Mesenchymal stem cell (in vitro differentiated cells and primary cell): Measurements from ENCODE around the gene ARFGAP2.

Experiments used
- DNase-seq: peaks from one replicate; pipeline ENCODE4 v3.0.0-alpha.2; 2013
- H2AFZ ChIP-seq: one replicate; pipeline ENCODE4 v1.6.1; 2013; ENCODE audit warnings: low read depth, mild to moderate bottlenecking, control low read depth, inconsistent platforms, low read length, moderate library complexity
- H2AK5ac ChIP-seq: 2 replicates; pipeline ENCODE4 v1.6.1; 2013; ENCODE audit warnings: low read length, moderate library complexity, mild to moderate bottlenecking, inconsistent platforms; ENCODE audit not compliant: severe bottlenecking
- H2BK120ac ChIP-seq: one replicate; pipeline ENCODE4 v1.6.1; 2013; ENCODE audit warnings: low read depth, mild to moderate bottlenecking, inconsistent platforms, low read length, moderate library complexity
- H2BK12ac ChIP-seq, 2 experiments: one replicate each; pipeline ENCODE4 v1.6.1; 2013; ENCODE audit warnings: inconsistent platforms in 2 of 2, low read length in 2 of 2, mild to moderate bottlenecking in 2 of 2, moderate library complexity in 2 of 2, control low read depth in 1 of 2
- H2BK15ac ChIP-seq: one replicate; pipeline ENCODE4 v1.6.1; 2013; ENCODE audit warnings: mild to moderate bottlenecking, low read depth, inconsistent platforms; ENCODE audit not compliant: poor library complexity, severe bottlenecking
- H2BK5ac ChIP-seq: 2 replicates; pipeline ENCODE4 v1.6.1; 2013; ENCODE audit warnings: low read depth, mild to moderate bottlenecking, low read length, control low read depth, inconsistent platforms; ENCODE audit not compliant: poor library complexity, severe bottlenecking
- H3K14ac ChIP-seq, 2 experiments: one replicate each; pipeline ENCODE4 v1.6.1; 2013; ENCODE audit warnings: inconsistent platforms in 2 of 2, low read length in 2 of 2, control low read depth in 1 of 2, mild to moderate bottlenecking in 1 of 2, moderate library complexity in 1 of 2
- H3K18ac ChIP-seq, 2 experiments: one replicate each; pipeline ENCODE4 v1.6.1; 2013; ENCODE audit warnings: inconsistent platforms in 2 of 2, low read length in 2 of 2, control low read depth in 1 of 2, low read depth in 1 of 2, mild to moderate bottlenecking in 1 of 2
- H3K23ac ChIP-seq, 2 experiments: one replicate each; pipeline ENCODE4 v1.6.1; 2013; ENCODE audit warnings: inconsistent platforms in 2 of 2, low read length in 2 of 2, mild to moderate bottlenecking in 2 of 2, moderate library complexity in 2 of 2, control low read depth in 1 of 2
- H3K27ac ChIP-seq: 2 replicates; pipeline ENCODE4 v1.5.1; 2013; ENCODE audit warnings: mild to moderate bottlenecking, moderate library complexity, low read length, control low read depth, inconsistent platforms; ENCODE audit not compliant: poor library complexity, severe bottlenecking
- H3K27me3 ChIP-seq, 2 experiments: 2 replicates each; pipeline versions ENCODE4 v1.6.1 to v1.7.0; 2013; ENCODE audit warnings: low read length in 2 of 2, mild to moderate bottlenecking in 2 of 2, moderate library complexity in 2 of 2, control low read depth in 1 of 2, inconsistent platforms in 1 of 2; ENCODE audit not compliant: control insufficient read depth in 1 of 2, insufficient read depth in 1 of 2
- H3K36me3 ChIP-seq, 2 experiments: 2 replicates each; pipeline versions ENCODE4 v1.6.1 to v1.7.0; 2013; ENCODE audit warnings: low read length in 2 of 2, control low read depth in 1 of 2, inconsistent platforms in 1 of 2, low read depth in 1 of 2, mild to moderate bottlenecking in 1 of 2; ENCODE audit not compliant: insufficient read depth in 2 of 2, control insufficient read depth in 1 of 2
- H3K4ac ChIP-seq, 2 experiments: one replicate each; pipeline ENCODE4 v1.6.1; 2013; ENCODE audit warnings: inconsistent platforms in 2 of 2, low read length in 2 of 2, mild to moderate bottlenecking in 2 of 2, moderate library complexity in 2 of 2, control low read depth in 1 of 2, low read depth in 1 of 2
- H3K4me1 ChIP-seq: 2 replicates; pipeline ENCODE4 v1.6.1; 2013; ENCODE audit warnings: low read depth, low read length, control low read depth; ENCODE audit not compliant: control insufficient read depth, insufficient read depth
- H3K4me2 ChIP-seq: 2 replicates; pipeline ENCODE4 v1.6.1; 2013; ENCODE audit warnings: low read length, mild to moderate bottlenecking, inconsistent platforms; ENCODE audit not compliant: poor library complexity, severe bottlenecking
- H3K4me3 ChIP-seq, 2 experiments: 2 replicates each; pipeline versions ENCODE4 v1.5.1 to v1.7.0; 2013; ENCODE audit warnings: low read length in 2 of 2, mild to moderate bottlenecking in 2 of 2, control low read depth in 1 of 2, low read depth in 1 of 2; ENCODE audit not compliant: insufficient read depth in 1 of 2
- H3K79me1 ChIP-seq: replicated peaks from 2 replicates; pipeline ENCODE4 v1.6.1; 2013; ENCODE audit warnings: mild to moderate bottlenecking, control low read depth, low read length, inconsistent platforms; ENCODE audit not compliant: poor library complexity, severe bottlenecking
- H3K9ac ChIP-seq: 2 replicates; pipeline ENCODE4 v1.7.0; 2013; ENCODE audit warnings: mild to moderate bottlenecking, low read length, moderate library complexity
- H3K9me3 ChIP-seq: 2 replicates; pipeline ENCODE4 v1.7.0; 2013; ENCODE audit warnings: mild to moderate bottlenecking, low read length; ENCODE audit not compliant: control insufficient read depth
- H4K8ac ChIP-seq: one replicate; pipeline ENCODE4 v1.6.1; 2013; ENCODE audit warnings: inconsistent platforms, mild to moderate bottlenecking, low read length, moderate library complexity
- H4K91ac ChIP-seq: one replicate; pipeline ENCODE4 v1.6.1; 2013; ENCODE audit warnings: mild to moderate bottlenecking, low read length, inconsistent platforms
- WGBS: methylation state at CpG from one replicate; pipeline ENCODE4 v1.1.7; 2013; ENCODE audit warnings: mixed read lengths; 5-methylcytosine and 5-hydroxymethylcytosine counted together

ARFGAP2 gene

GRCh38 chr11:47220401-47220821 lies 43.7 kb upstream of the ARFGAP2 start:
- Histone ChIP-seq H3K27me3 (no peaks in the 10 kb centered on the region), H3K18ac (no peak overlapping the region), H3K4ac (no peak overlapping the region), H3K14ac (peak overlapping the region in 1 of 2 experiments; percentile 20), H3K4me1 (peaks cover 21% of the 10 kb centered on the region), H2BK5ac (no peak overlapping the region), H4K8ac (no peak overlapping the region), H3K79me1 (peaks cover 8% of the 10 kb centered on the region), H2BK12ac (no peak overlapping the region), H2AK5ac (peak overlapping the region; percentile 91), H3K9me3 (no peaks in the 10 kb centered on the region), H4K91ac (no peak overlapping the region), H3K23ac (no peak overlapping the region), H3K27ac (peak overlapping the region; percentile 78), H2BK15ac (no peak overlapping the region), H2AFZ (no peak overlapping the region), H2BK120ac (no peak overlapping the region), H3K4me2 (peak overlapping the region; percentile 45), H3K9ac (peak overlapping the region; percentile 38), H3K36me3 (peaks cover 21 to 68% of the 10 kb centered on the region in 2 experiments), H3K4me3 (no peak overlapping the region)
- WGBS, result no CpG with 5 or more reads among the region's 1 CpG
- DNase-seq, result peak; percentile 93

GRCh38 chr11:47216121-47216798 lies 39.6 kb upstream of the ARFGAP2 start:
- H4K8ac ChIP-seq, result peak overlapping the region; percentile 19
- peak overlapping the region; percentile 6 to 51 for H3K18ac ChIP-seq
- H2BK5ac ChIP-seq, result no peak overlapping the region
- peak overlapping the region; percentile 24 for H2BK120ac ChIP-seq
- peak overlapping the region; percentile 91 for H3K27ac ChIP-seq
- peak overlapping the region; percentile 73 for H3K4me2 ChIP-seq
- H3K4me1 ChIP-seq, result peaks cover 21% of the 10 kb centered on the region
- no peak overlapping the region for H3K14ac ChIP-seq
- 3% methylated on average over 12 of the region's 12 CpGs for WGBS
- no peak overlapping the region for H2BK12ac ChIP-seq
- no peak overlapping the region for H2BK15ac ChIP-seq
- H4K91ac ChIP-seq, result no peak overlapping the region
- peak overlapping the region; percentile 36 to 90 for H3K4me3 ChIP-seq
- H3K9ac ChIP-seq, result peak overlapping the region; percentile 97
- no peak overlapping the region for H3K23ac ChIP-seq
- DNase-seq, result peak; percentile 93
- peaks cover 9 to 36% of the 10 kb centered on the region in 2 experiments for H3K36me3 ChIP-seq
- no peak overlapping the region for H2AK5ac ChIP-seq
- H3K79me1 ChIP-seq, result peaks cover 5% of the 10 kb centered on the region
- no peaks in the 10 kb centered on the region for H3K27me3 ChIP-seq
- no peak overlapping the region for H2AFZ ChIP-seq
- H3K9me3 ChIP-seq, result no peaks in the 10 kb centered on the region
- peak overlapping the region; percentile 15 to 81 for H3K4ac ChIP-seq

- Histone ChIP-seq H4K91ac (peak overlapping the region; percentile 53), H2BK15ac (no peak overlapping the region), H3K27me3 (no peaks in the 10 kb centered on the region), H2BK120ac (peak overlapping the region; percentile 24), H3K14ac (peak overlapping the region in 1 of 2 experiments; percentile 96), H2BK12ac (peak overlapping the region in 1 of 2 experiments; percentile 84), H3K4ac (peak overlapping the region; percentile 31 to 95), H3K36me3 (peaks cover 9 to 34% of the 10 kb centered on the region in 2 experiments), H3K79me1 (peaks cover 5% of the 10 kb centered on the region), H2AFZ (no peak overlapping the region), H3K4me3 (peak overlapping the region; percentile 51 to 90), H3K27ac (peak overlapping the region; percentile 91), H3K9ac (peak overlapping the region; percentile 97), H3K23ac (peak overlapping the region in 1 of 2 experiments; percentile 85), H3K4me1 (peaks cover 21% of the 10 kb centered on the region), H4K8ac (peak overlapping the region; percentile 9), H2BK5ac (peak overlapping the region; percentile 71), H3K18ac (peak overlapping the region; percentile 49 to 97), H3K9me3 (no peaks in the 10 kb centered on the region), H3K4me2 (peak overlapping the region; percentile 73), H2AK5ac (peak overlapping the region; percentile 42)
- 7% methylated on average over 14 of the region's 15 CpGs for WGBS
- DNase-seq, result no peak
These were observed 38.8 kb upstream of the ARFGAP2 start for GRCh38 chr11:47215366-47215910.

GRCh38 chr11:47213950-47214565 lies 37.4 kb upstream of the ARFGAP2 start:
- H2AFZ ChIP-seq, result peak overlapping the region; percentile 76
- H3K18ac ChIP-seq, result peak overlapping the region; percentile 67 to 78
- peak overlapping the region; percentile 12 to 90 for H3K4me3 ChIP-seq
- no peaks in the 10 kb centered on the region for H3K79me1 ChIP-seq
- no peak overlapping the region for H2AK5ac ChIP-seq
- no peaks in the 10 kb centered on the region for H3K27me3 ChIP-seq
- H4K8ac ChIP-seq, result peak overlapping the region; percentile 96
- DNase-seq, result peak; percentile 83
- no peaks in the 10 kb centered on the region for H3K9me3 ChIP-seq
- peaks cover 12% of the 10 kb centered on the region for H3K4me1 ChIP-seq
- no peak overlapping the region for H2BK5ac ChIP-seq
- peak overlapping the region; percentile 93 for H4K91ac ChIP-seq
- peaks cover 0 to 22% of the 10 kb centered on the region in 2 experiments for H3K36me3 ChIP-seq
- H2BK15ac ChIP-seq, result peak overlapping the region; percentile 97
- H3K9ac ChIP-seq, result peak overlapping the region; percentile 97
- 37% methylated on average over 19 of the region's 20 CpGs for WGBS
- H3K27ac ChIP-seq, result peak overlapping the region; percentile 85
- no peak overlapping the region for H3K14ac ChIP-seq
- H3K4me2 ChIP-seq, result peak overlapping the region; percentile 59
- peak overlapping the region; percentile 45 for H2BK120ac ChIP-seq
- H2BK12ac ChIP-seq, result peak overlapping the region; percentile 80 to 85
- no peak overlapping the region for H3K4ac ChIP-seq
- H3K23ac ChIP-seq, result no peak overlapping the region
